Measurements from ENCODE around the gene UBD. TPM values are rescaled to one million over a fixed set of nuclear protein-coding genes. Genes with fewer than 3 reads are reported as not detected.

Gene UBD
- total RNA-seq, 1 experiment from 2014 or later: not detected

GRCh38 chr6:29602564-29603361, 43.2 kb upstream of the UBD start:
- Mint-ChIP-seq H3K9me3 (no peaks in the 10 kb centered on the region), H3K27me3 (ENCODE audit: low read depth) (peaks cover 2% of the 10 kb centered on the region; the same call in 1 of the 2 replicates), H3K36me3 (ENCODE audit: insufficient read depth in 1 of 3, low read depth in 3 of 3) (peaks cover 59 to 84% (median 69%) of the 10 kb centered on the region in 3 experiments; a peak in 6 of 7 replicates), H3K4me1 (peaks cover 14 to 19% of the 10 kb centered on the region in 2 experiments), H3K4me3 (no peak overlapping the region), H3K27ac (peak overlapping the region; percentile 11 to 93 (median 80); a peak in 4 of 7 replicates)
- Histone ChIP-seq H3K27me3 (ENCODE audit: insufficient read depth, low read length) (no peaks in the 10 kb centered on the region), H2BK15ac (ENCODE audit: low read depth, low read length) (no peak overlapping the region), H3T11ph (ENCODE audit: low read length) (no peak overlapping the region), H2AK5ac (ENCODE audit: insufficient read length, low read length) (no peak overlapping the region), H3K56ac (ENCODE audit: insufficient read length, low read depth, low read length) (no peak overlapping the region), H3K27ac (ENCODE audit: insufficient read length, low read depth, low read length) (no peak overlapping the region), H2BK12ac (ENCODE audit: insufficient read length, low read depth, low read length) (no peak overlapping the region), H3K23ac (ENCODE audit: insufficient read length, low read depth, low read length) (no peak overlapping the region), H3K79me1 (ENCODE audit: insufficient read depth, low read depth, low read length, poor library complexity, severe bottlenecking) (no peaks in the 10 kb centered on the region), H2BK20ac (ENCODE audit: low read depth, low read length, poor library complexity, severe bottlenecking) (no peak overlapping the region), H4K8ac (replicated peaks; ENCODE audit: insufficient read length, low read depth, low read length) (no peak overlapping the region), H2BK120ac (ENCODE audit: low read depth, low read length, poor library complexity, severe bottlenecking) (no peak overlapping the region), H3K9me3 (ENCODE audit: control insufficient read depth, low read depth, low read length) (no peaks in the 10 kb centered on the region), H3K4me1 (ENCODE audit: insufficient read depth, low read length) (no peaks in the 10 kb centered on the region), H3K4ac (ENCODE audit: low read depth, low read length) (no peak overlapping the region), H2AFZ (ENCODE audit: low read length) (no peak overlapping the region), H4K5ac (ENCODE audit: insufficient read length, low read depth, low read length) (no peak overlapping the region), H3K9ac (ENCODE audit: extremely low read depth, insufficient read length, low read length) (no peak overlapping the region), H4K91ac (ENCODE audit: insufficient read length, low read depth, low read length) (no peak overlapping the region), H3K79me2 (ENCODE audit: insufficient read depth, low read length) (no peaks in the 10 kb centered on the region), H2BK5ac (ENCODE audit: insufficient read length, low read length) (no peak overlapping the region), H4K20me1 (ENCODE audit: control insufficient read depth, insufficient read depth, insufficient read length) (peaks cover 4% of the 10 kb centered on the region), H3K18ac (ENCODE audit: insufficient read length, low read depth, low read length) (no peak overlapping the region), H3K4me2 (ENCODE audit: insufficient read depth, insufficient read length, low read length) (no peak overlapping the region), H3K23me2 (ENCODE audit: insufficient read length, low read depth, low read length, poor library complexity, severe bottlenecking) (no peaks in the 10 kb centered on the region), H3K14ac (ENCODE audit: insufficient read depth, low read length) (no peak overlapping the region)
- peak; percentile 85 for DNase-seq
- no CpG with 5 or more reads among the region's 12 CpGs for WGBS (ENCODE audit: extremely low coverage, insufficient read length, low lambda C conversion rate)
- TF ChIP-seq, protein P1, sequence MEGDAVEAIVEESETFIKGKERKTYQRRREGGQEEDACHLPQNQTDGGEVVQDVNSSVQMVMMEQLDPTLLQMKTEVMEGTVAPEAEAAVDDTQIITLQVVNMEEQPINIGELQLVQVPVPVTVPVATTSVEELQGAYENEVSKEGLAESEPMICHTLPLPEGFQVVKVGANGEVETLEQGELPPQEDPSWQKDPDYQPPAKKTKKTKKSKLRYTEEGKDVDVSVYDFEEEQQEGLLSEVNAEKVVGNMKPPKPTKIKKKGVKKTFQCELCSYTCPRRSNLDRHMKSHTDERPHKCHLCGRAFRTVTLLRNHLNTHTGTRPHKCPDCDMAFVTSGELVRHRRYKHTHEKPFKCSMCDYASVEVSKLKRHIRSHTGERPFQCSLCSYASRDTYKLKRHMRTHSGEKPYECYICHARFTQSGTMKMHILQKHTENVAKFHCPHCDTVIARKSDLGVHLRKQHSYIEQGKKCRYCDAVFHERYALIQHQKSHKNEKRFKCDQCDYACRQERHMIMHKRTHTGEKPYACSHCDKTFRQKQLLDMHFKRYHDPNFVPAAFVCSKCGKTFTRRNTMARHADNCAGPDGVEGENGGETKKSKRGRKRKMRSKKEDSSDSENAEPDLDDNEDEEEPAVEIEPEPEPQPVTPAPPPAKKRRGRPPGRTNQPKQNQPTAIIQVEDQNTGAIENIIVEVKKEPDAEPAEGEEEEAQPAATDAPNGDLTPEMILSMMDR (conservative IDR thresholded peaks at IDR 0.05): peak; percentile 64

All from H9 (cell line).